Urinary bladder (tissue), 4 donors: Measurements from ENCODE around the gene COL9A2. TPM values are rescaled to one million over a fixed set of nuclear protein-coding genes. Genes with fewer than 3 reads are reported as not detected.
"Not testable (repeated sequence)": the region's sequence is repeated elsewhere in the genome, so short reads cannot be mapped to it uniquely, and the experiment has no call there.

Experiments
- DNase-seq: peaks from one replicate; pipeline ENCODE4 v3.0.0-alpha.2; 2015; ENCODE audit errors: extremely low spot score
- H3K27ac ChIP-seq: one replicate; pipeline ENCODE4 v1.5.1; 2013; ENCODE audit warnings: low read depth, mild to moderate bottlenecking, moderate library complexity
- H3K36me3 ChIP-seq: one replicate; pipeline ENCODE4 v1.6.1; 2013; ENCODE audit warnings: mild to moderate bottlenecking, moderate library complexity; ENCODE audit not compliant: insufficient read depth
- H3K4me1 ChIP-seq: one replicate; pipeline ENCODE4 v1.6.1; 2013; ENCODE audit warnings: mild to moderate bottlenecking, moderate library complexity; ENCODE audit not compliant: insufficient read depth
- H3K4me3 ChIP-seq: one replicate; pipeline ENCODE4 v1.5.1; 2013; ENCODE audit warnings: low read depth, low read length
- WGBS: extraction: QIAGEN DNeasy Blood & Tissue Kit; methylation state at CpG from one replicate; pipeline ENCODE4 v1.1.7; 2013; 5-methylcytosine and 5-hydroxymethylcytosine counted together
- polyA plus RNA-seq: library from polyadenylated mRNA; stranded (reverse); fragments of 200-250 nt; gene quantifications from one replicate; pipeline ENCODE4 v1.2.3, GENCODE V29; 2013
- total RNA-seq: library from RNA; depleted of rRNA; stranded (reverse); fragments of >200 nt; gene quantifications from one replicate; pipeline ENCODE4 v1.2.3, GENCODE V29; 2014
- donor health status: healthy with polysubstance abuse.
- donor health status: healthy.

The COL9A2 gene
- total RNA-seq (8.7 TPM), polyA plus RNA-seq (11.2 TPM)

DNA sequence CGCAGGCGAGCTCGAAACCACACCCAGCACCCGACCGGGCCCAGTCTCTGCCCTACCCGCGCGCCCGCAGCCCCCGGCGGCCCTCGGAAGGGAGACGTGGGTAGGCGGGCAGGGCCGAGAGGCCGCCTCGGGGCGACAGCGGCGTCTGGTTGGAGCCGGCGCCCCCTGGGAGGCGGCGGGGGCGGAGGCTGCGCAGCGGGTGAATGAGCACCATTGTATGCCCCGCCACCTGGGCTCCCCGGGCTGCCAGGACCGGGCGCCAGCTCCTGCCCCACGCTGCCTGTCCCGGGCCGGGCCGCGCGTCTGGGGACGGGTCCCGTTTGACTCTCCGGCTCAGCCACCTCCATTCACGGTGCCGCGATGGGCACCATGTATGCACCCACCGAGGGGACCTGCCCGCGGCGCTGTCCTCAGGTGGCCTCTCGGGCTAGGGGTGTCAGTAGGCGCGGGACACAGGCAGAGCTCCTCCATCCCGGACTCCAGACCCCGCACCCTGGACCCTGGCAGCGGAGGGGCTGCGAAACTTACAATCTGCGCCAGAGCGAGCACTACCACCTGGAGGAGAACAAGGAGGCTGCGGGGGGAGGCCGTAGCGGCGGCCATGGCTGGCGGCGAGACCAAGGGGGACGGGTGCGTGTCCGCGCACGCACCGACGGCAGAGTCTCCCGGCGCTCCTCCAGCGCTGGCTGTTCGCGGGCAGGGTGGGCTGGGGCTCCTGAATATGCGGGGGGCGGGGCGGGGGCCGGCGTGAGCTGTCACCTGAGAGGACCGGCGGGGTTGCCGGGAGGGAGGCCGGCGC, at the start of gene COL9A2:
TSS of gene COL9A2 (minus strand) at position 692 of the 799 bp plus-strand sequence. CDS start at position 603, 89 bp downstream.
- 2% methylated on average over 84 of the region's 84 CpGs for WGBS
- no peak for DNase-seq

DNA sequence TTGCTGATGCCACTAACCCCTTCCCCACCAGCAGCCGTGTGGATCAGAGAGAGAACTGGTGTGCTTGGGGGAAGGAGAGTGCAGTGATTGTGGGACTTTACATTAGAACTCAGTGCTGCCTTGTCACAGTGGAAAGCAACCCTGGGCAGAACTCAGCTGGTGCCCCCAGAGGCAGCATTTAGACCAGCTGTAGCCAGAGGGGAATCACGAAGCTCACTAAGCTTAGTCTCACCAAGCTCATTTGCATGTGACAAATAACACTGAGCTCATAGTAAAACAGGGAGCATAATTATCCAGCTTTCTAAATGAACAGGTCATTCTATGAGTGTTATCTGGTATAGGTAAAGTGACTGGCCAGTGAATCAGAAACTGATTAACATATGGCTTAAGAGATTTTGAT, 46.6 kb upstream of the COL9A2 start:
- no peak overlapping the region for H3K27ac ChIP-seq
- no peaks in the 10 kb centered on the region for H3K4me1 ChIP-seq
- H3K36me3 ChIP-seq, result no peaks in the 10 kb centered on the region
- no peak for DNase-seq
- 32% methylated on average over 2 of the region's 2 CpGs for WGBS
- no peak overlapping the region for H3K4me3 ChIP-seq

More for the DNA sequence above, at the start of gene COL9A2:
- H3K4me1 ChIP-seq, result no peaks in the 10 kb centered on the region
- H3K27ac ChIP-seq, result no peak within 1 kb of the TSS
- H3K4me3 ChIP-seq, result peak within 1 kb of the TSS; percentile 41
- no peaks in the 10 kb centered on the region for H3K36me3 ChIP-seq

DNA sequence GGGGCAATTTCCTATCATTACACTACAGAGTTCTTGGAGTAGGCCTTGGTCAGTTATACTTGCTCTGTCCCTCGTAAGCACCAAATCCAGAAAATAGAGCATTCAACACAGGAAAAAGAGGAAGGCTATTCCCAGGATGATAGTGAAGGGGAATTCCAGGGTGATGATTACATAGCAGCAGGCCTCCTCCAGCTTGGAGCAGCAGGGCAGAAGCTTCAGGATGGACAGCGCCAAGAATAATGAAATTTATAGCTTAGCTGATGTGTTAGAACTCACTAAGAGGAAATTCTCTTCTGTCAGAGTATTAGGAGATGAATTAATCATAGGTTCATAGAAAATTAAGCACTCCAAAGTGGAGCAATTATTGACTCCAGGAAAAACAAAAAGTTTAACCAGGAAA, 45.6 kb upstream of the COL9A2 start:
- Histone ChIP-seq H3K4me3 (no peak overlapping the region), H3K27ac (no peak overlapping the region), H3K4me1 (no peaks in the 10 kb centered on the region), H3K36me3 (no peaks in the 10 kb centered on the region)
- 56% methylated on average over 2 of the region's 2 CpGs for WGBS
- no peak for DNase-seq

DNA sequence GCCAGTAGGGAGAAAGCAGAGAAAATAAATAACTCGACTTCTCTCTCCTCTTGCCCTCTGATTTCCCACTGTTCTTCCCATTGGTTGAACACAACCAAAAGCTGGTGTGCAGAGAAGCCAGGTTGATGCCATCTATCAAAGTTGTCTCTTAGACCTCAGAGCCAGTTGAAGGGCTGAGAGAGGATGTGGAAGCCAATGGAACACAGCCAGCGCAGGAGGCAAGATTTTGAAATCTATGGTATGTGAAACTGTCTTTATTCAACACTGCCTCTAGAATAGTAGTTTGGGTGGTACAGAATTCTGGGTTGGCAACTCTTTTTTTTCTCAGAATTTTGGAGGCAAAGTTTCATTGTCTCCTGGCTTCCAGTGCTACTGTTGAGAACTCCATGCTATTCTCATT, 45.1 kb upstream of the COL9A2 start:
- no peak overlapping the region for H3K27ac ChIP-seq
- DNase-seq, result no peak
- H3K36me3 ChIP-seq, result no peaks in the 10 kb centered on the region
- 86% methylated on average over 2 of the region's 2 CpGs for WGBS
- no peak overlapping the region for H3K4me3 ChIP-seq
- H3K4me1 ChIP-seq, result no peaks in the 10 kb centered on the region

DNA sequence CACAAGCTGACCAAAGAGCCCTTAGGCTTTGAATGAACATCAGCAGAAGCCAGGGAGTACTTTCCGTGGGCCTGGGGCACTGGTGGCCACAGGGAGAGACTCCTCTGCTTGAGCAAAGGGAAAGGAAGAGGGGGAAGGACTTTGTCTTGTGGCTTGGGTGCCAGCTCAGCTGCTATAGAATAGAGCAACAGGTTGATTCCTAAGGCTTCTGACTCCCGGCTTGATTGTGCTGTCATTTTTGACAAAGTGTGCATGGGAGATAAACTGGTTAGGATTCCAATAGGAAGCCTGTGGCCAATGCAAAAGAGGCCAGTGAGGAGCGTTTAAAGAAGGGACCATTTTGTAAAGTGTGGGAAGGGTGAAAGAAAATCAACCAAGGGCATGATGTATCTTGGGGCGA, 44.6 kb upstream of the COL9A2 start:
- Histone ChIP-seq H3K4me1 (no peaks in the 10 kb centered on the region), H3K27ac (no peak overlapping the region), H3K36me3 (no peaks in the 10 kb centered on the region), H3K4me3 (no peak overlapping the region)
- DNase-seq, result no peak
- 91% methylated on average over 4 of the region's 4 CpGs for WGBS

DNA sequence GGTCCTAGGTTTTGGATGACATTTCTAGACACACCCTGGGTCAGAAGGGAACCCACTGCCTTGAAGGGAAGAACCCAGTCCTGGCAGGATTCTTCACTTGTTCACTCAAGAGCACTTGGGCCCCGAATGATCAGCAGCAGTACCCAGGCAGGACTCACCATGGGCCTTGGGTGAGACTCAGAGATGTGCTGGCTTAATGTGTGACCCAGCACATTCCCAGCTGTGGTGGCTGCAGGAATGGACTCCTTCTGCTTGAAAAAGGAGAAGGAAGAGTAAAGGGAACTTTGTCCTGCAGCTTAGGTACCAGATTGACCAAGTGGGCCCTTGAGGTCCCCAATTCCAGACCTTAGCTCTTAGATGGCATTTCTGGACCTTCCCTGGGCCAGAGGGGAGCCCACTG, 44.1 kb upstream of the COL9A2 start:
- 92% methylated on average over 1 of the region's 1 CpG for WGBS
- Histone ChIP-seq H3K4me3 (no peak overlapping the region), H3K4me1 (no peaks in the 10 kb centered on the region), H3K36me3 (no peaks in the 10 kb centered on the region), H3K27ac (no peak overlapping the region)
- DNase-seq, result no peak

DNA sequence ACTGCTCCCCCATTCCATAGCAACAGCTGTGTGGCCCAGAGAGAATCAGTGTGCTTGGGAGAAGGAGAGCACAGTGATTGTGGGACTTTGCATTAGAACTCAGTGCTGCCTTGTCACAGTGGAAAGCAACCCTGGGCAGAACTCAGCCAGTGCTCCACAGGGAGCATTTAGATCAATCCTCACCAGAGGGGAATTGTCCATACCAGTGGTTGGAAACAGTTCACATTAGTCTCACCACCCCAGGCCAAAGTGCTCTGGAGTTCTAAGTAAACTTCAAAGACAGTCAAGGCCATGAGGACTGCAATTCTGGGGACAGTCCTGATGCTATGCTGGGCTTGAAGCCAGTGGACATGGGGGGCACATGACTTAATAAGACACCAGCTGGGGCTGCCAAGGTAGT, 43.5 kb upstream of the COL9A2 start:
- no peaks in the 10 kb centered on the region for H3K36me3 ChIP-seq
- no peak for DNase-seq
- H3K4me3 ChIP-seq, result no peak overlapping the region
- H3K27ac ChIP-seq, result no peak overlapping the region
- H3K4me1 ChIP-seq, result no peaks in the 10 kb centered on the region

DNA sequence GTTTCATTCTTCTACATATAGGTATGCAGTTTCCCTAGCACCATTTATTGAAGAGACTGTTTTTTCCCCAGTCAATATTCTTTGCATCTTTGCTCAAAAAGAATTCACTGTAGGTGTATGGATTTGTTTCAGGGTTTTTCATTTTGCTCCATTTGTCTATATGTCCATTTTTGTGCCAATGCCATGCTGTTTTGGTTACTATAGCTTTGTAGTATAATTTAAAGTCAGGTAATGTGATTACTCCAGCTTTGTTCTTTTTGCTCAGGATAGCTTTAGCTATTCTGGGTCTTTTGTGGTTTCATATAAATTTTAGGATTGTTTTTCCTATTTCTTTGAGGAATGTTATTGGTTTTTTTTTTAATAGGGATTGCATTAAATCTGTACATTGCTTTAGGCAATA, 40.5 kb upstream of the COL9A2 start:
- no peak for DNase-seq
- H3K27ac ChIP-seq, result no peak overlapping the region
- no peaks in the 10 kb centered on the region for H3K36me3 ChIP-seq
- H3K4me1 ChIP-seq, result no peaks in the 10 kb centered on the region
- no peak overlapping the region for H3K4me3 ChIP-seq

DNA sequence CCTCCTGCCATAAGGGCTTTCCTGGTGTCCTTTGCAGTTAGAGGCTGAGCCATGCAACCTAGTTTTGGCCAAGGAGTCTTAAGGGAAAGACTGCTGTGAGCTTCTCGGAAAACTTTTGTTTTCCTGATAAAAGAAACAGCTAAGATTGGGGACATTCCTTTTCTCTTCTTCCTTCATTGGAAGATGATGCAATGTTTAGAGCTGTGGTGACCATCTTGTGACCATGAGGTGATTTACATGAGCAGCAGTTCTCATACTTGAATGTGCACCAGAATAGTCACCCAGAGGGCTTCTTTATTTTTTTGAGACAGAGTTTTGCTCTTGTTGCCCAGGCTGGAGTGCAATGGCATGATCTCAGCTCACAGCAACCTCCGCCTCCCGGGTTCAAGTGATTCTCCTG, 36.0 kb upstream of the COL9A2 start:
- no peak for DNase-seq
- Histone ChIP-seq H3K4me3 (no peak overlapping the region), H3K4me1 (no peaks in the 10 kb centered on the region), H3K27ac (no peak overlapping the region), H3K36me3 (no peaks in the 10 kb centered on the region)
- WGBS, result 91% methylated on average over 3 of the region's 3 CpGs

DNA sequence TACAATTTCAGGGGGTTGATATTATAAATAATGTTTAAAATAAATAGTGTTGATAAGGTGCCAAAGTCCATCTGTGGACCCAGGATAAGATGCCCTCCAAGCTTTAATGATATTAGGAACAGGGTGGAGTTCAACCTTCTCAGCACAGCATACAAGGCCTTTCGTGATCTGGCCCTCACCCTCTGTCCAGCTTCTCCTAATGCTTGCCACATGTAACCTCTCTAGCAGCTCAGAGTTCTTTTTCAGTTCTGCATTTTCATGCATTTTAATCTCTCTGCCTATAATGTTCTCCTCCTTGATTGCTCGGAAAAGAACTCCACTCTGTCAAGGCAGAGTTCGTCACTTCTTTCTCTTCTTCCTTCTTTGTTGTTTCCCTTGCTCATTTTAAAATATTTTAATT, 35.0 kb upstream of the COL9A2 start:
- DNase-seq, result no peak
- Histone ChIP-seq H3K4me1 (no peaks in the 10 kb centered on the region), H3K27ac (no peak overlapping the region), H3K4me3 (no peak overlapping the region), H3K36me3 (no peaks in the 10 kb centered on the region)
- WGBS, result 87% methylated on average over 3 of the region's 3 CpGs

DNA sequence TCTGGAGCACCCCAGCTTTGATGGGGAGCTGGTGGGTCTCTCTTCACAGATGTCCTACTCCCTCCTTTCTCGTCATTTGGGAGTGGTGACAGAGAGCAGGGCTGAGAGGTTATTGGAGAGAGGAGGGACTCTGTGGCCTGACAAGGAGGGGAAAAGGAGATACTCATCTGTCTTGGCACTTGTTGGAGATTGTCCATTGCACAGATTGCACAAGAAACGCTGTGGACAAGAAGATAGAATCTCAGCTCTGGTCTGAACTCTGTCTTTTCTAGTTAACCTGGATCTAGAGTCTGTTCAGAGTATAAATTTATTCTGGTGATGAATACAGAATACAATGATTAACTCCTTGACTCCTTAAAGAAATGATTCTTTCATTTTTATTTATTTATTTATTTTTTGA, 34.0 kb upstream of the COL9A2 start:
- 76% methylated on average over 2 of the region's 2 CpGs for WGBS
- Histone ChIP-seq H3K4me3 (no peak overlapping the region), H3K36me3 (no peaks in the 10 kb centered on the region), H3K4me1 (no peaks in the 10 kb centered on the region), H3K27ac (no peak overlapping the region)
- DNase-seq, result no peak

DNA sequence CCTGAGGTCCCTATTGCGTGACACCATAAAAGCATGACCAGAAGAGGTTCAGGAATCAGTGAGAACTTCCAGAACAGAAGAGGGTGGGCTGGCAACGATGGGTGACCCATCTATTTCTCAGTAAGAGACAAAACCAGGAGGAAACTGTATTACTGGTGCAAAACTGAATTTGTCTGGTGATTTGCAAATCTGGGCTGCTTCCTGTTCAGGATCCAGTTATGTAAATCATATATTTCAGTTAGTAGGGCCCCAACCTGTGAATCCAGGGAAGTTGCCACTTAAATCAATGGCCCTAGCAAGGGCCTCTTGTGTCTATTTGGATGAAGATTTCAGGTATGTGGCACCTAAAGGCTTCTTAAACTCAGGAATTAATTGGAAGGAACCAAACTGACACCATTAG, 33.3 kb upstream of the COL9A2 start:
- H3K27ac ChIP-seq, result no peak overlapping the region
- no peak for DNase-seq
- 88% methylated on average over 2 of the region's 2 CpGs for WGBS
- no peak overlapping the region for H3K4me3 ChIP-seq
- no peaks in the 10 kb centered on the region for H3K4me1 ChIP-seq
- H3K36me3 ChIP-seq, result no peaks in the 10 kb centered on the region

DNA sequence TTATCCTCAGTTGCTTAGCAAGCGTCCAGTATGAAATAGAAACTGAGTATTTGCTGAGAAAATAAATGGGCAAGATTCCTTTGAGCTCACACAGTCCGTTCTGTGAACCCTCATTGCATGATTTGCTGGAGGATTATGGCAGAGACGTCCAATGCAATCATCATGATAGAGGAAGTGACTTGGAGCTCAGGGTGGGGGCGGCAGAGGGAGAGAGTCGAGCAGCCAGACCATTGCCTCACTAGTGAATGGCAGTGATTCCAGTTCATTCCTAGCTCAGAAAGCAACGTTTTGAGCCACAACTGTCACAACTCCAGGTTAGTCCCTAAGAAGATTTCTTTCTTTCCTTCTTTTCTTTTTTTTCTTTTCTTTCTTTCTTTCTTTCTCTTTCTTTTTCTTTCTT, 27.5 kb upstream of the COL9A2 start:
- DNase-seq, result no peak
- H3K36me3 ChIP-seq, result no peaks in the 10 kb centered on the region
- no peak overlapping the region for H3K27ac ChIP-seq
- H3K4me3 ChIP-seq, result no peak overlapping the region
- 14% methylated on average over 6 of the region's 6 CpGs for WGBS
- no peaks in the 10 kb centered on the region for H3K4me1 ChIP-seq

DNA sequence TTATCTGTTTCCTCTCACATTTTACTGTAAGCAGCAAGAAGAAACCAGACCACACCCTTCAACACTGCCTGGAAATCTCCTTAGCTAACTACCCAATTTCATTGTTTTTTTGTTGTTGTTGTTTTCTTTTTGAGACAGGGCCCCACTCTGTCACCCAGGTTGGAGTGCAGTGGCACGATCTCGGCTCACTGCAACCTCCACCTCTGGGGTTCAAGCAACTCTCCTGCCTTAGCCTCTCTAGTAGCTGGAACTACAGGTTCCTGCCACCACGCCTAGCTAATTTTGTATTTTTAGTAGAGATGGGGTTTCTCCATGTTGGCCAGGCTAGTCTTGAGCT, 25.3 kb upstream of the COL9A2 start:
- H3K36me3 ChIP-seq, DNase-seq, H3K4me1 ChIP-seq, H3K4me3 ChIP-seq, H3K27ac ChIP-seq: not testable (repeated sequence)
- 91% methylated on average over 3 of the region's 3 CpGs for WGBS
